HG02943 (cell line): Measurements from ENCODE around the gene SORBS2.
"Not testable (repeated sequence)": the region's sequence is repeated elsewhere in the genome, so short reads cannot be mapped to it uniquely, and the experiment has no call there.

Source experiments
- ATAC-seq: cut with Tn5 transposase; IDR thresholded peaks from one replicate; pipeline ENCODE4 v1.9.1; 2021; ENCODE audit warnings: mild to moderate bottlenecking, low read depth, moderate library complexity; ENCODE audit not compliant: unreplicated experiment

SORBS2 gene, protein sequence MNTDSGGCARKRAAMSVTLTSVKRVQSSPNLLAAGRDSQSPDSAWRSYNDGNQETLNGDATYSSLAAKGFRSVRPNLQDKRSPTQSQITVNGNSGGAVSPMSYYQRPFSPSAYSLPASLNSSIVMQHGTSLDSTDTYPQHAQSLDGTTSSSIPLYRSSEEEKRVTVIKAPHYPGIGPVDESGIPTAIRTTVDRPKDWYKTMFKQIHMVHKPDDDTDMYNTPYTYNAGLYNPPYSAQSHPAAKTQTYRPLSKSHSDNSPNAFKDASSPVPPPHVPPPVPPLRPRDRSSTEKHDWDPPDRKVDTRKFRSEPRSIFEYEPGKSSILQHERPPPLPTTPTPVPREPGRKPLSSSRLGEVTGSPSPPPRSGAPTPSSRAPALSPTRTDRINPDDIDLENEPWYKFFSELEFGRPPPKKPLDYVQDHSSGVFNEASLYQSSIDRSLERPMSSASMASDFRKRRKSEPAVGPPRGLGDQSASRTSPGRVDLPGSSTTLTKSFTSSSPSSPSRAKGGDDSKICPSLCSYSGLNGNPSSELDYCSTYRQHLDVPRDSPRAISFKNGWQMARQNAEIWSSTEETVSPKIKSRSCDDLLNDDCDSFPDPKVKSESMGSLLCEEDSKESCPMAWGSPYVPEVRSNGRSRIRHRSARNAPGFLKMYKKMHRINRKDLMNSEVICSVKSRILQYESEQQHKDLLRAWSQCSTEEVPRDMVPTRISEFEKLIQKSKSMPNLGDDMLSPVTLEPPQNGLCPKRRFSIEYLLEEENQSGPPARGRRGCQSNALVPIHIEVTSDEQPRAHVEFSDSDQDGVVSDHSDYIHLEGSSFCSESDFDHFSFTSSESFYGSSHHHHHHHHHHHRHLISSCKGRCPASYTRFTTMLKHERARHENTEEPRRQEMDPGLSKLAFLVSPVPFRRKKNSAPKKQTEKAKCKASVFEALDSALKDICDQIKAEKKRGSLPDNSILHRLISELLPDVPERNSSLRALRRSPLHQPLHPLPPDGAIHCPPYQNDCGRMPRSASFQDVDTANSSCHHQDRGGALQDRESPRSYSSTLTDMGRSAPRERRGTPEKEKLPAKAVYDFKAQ (N-terminal part only)

DNA sequence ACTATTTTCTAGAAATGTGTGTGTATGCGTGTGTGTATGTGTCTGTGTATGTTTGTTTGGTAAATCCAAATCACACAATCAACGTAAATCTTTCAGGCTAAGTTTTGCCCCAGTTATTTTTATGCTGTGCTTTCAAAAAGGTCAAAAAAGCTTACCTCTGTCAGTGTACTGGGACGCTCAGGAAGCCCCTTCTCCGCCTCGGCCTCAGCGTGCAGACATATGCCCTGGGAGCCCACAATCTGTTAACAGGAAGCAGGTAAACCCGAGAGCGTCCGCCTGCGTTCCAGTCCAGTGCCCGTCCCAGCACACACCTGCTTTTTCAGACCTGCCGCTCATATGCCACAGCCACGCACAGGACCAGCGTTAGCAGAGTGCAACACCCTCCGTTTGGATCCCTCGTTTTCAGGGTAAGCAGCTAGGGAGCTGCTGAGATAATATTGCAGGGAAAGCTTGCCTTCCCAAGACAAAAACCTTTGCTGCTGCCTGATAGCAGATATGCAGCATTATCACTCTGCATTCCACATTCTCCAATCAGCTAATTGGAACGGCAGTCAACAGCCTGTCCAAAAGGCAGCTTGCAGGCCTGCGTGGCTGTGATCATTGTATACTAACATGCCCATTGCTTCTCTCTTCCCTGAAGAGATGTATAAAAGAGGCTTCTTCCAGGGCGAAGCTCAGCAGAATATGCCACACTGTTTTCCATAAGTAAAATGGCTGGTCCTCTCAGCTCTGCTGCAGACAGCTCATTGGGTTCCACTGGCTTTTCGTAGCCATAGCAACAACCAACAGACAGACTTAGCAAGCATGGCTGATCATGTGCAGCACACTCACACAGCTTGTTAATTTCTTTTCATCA is at the start of gene SORBS2:
SORBS2 (minus strand) TSS at position 686 of the 856 bp plus-strand sequence. CDS start 121,623 bp downstream, outside the sequence.
- peak; percentile 90 for ATAC-seq

DNA sequence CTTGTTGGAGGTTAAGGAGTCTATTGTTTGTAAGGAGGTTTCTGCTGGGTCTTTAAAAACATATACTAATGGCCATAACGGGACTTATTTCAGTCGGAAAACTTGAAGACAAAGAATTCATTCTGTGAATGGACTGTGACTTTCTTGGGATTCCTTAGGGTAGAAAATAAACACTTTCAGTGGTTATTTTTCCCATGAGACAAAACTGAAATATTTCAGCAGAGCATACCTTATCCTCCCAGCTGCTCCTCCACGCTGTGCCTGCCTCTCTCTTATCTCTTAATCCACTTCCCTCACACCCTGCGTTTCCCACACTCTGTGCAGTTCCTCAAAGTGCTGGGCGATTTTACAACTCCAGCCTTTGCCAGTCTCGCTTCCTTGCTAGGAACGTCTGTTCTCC is 47.1 kb upstream of the SORBS2 start:
- no peak for ATAC-seq

DNA sequence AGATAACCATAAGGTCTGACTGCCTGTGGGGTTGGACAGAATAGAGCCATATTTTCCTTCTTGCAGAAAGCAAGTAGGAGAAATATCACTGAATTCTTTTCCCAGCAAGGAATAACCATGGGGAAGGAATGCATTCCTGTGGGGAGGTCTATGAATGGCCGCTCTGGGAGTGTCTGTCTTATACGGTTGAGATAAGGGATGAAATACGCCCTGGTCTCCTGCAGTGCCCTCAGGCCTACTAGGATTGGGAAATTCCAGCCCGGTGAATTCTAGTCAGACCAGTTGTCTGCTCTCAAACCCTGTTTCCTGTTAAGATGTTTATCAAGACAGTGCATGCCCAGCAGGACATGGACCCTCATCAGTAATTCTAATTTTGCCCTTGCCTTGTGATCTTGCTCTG is 45.6 kb upstream of the SORBS2 start:
- ATAC-seq = not testable (repeated sequence)

DNA sequence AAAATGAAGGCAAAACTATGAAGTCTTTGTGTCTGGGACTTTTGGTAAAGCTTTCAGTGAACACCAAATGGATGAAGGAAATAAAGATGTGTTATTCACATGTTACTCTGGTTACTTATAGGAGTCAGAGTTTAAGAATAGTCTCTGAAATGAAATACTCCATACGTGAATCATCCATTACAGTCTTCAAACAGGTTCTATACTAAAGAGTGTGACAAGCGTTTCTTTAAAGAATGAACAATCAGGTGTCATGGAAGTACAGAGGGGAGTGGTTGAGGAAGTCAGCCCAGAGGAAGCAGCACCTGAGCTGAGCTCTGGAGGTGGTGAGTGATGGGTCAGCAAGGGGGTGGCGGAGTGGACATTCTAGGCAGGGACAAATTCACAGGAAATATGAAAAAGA is 41.8 kb upstream of the SORBS2 start:
- no peak for ATAC-seq

DNA sequence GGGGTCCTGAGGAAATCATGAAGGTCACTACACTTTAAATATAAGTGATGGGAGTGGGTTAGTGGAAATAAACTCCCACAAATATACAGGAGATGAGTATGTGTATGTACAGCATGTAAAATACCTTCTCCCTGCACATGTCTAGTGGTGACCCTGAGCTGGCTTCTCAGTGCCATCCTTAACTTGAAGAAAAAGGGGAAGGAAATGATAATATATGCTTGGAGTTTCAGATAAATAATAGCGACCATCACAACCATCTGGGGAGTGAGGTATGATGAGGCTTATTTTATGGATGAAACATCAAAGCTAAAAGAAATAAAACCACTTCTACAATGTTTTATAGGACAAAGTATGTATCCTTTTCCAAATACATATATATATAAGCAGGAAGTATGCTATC is 41.0 kb upstream of the SORBS2 start:
- no peak for ATAC-seq

DNA sequence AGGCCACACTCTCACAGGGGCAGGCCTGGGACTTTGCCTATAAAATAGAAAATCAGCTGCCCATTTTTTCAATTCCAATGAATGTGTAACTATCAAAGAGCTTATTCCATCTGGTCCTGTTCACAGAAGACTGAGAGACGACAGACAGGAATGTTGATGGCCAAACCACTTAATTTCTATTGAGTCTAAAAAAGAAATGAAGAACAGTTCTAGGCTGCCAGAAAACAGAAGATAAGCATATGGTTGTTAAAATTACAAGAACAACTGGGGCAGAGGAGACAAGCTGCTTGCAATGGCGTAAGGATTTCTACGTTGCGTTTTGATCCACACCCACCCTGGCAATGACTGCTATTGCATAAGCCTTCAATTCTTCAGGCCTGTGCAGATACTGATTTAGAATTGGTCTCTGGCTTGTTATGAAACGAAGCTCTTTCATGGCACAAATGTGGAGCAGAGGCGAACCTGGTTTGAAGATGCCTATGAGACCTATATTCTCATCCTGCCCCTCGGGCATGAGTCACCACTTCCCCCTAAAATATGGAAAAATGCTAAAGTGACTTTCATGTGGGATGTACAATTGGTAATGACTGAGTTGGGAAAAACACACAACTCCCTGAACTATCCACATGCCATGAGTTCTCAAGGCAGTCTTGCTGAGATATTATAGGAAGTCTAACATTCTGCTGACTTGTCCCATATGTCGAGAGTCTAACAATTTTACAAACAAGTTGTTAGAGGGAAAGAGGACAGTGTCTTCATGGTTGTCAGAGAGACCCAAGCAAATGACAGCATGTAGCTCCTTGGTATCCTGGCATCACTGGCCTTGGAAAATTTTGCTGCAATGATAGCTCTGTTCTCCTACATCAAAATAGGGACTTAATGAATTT is 37.9 kb upstream of the SORBS2 start:
- ATAC-seq = no peak

DNA sequence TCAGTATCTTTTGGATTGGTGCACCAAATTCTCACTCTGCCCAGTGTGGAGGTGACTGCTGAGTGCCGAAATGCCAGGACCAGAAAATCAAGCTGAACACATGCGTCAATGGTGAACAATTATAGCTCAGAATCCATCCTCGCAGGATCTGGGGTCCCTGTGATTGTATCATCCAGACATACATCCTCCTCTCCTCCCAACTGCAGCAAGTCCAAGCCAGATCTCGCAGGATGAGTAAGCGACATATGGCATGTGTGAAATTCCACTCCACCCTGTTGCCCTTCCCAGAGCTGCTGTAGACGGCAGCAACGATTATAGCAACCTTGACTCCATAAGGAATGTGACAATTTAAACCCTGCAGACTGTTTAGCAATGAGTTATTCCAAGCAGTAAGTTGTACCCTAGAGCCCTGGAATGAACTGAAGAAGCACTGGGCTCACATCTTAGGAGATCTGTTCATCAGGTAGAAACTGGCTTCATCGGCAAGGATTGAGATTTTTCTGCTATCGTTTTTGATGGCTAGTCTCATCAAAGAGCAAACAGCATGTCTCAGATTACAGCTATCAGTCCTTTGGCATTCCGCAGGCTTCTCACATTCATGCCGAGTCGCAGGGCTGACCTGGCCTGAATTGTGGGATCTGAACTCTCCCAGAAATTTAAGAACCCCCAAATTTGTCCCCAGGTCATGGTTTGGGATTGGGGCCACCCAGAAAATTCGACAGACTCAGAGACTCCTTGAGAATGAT is 35.5 kb upstream of the SORBS2 start:
- no peak for ATAC-seq

DNA sequence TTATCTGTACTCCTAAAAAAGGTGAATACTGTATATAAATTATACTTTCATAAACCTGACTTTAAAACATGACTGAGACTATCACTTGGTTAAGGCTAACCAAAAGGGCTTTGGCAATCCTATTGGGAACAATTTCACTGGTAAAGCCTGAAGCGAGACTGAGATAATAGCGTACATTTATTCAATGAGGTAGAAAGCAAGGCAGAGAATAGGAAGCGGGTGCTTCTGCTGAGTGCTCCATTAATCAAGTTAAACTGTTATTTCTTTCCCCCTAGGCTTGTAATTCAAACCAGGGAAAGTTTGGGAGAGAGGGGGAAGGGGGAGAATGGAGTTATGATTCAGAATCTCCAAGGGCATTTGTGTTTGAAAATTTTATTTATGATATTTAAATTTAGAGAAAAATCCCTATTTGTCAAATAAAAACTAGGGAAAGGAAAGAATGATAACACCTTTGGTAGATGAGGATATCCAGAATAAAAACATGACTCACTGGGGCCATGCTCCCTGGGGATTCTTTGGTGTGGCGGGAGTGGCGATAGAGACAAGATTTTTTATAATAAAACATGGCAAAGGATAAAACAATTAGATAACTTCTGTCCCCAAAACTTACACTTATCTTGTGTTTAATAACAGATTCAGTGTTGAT is 34.6 kb upstream of the SORBS2 start:
- no peak for ATAC-seq

DNA sequence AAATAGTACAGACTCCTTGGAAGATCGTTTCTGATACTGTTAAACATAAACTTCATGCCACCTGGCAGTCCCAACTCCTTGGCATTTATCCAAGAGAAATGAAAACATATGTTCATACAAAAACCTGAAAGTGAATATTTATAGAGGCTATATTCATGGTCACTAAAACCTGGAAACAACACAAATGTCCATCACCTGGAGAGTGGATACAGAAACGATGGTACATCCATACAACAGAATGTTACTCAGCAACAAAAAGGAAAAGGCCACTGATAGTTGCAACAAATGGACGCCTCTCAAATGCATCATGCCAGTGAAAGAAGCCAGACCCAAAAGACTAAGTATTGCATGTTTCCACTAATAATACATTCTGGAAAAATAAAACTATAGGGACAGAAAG is 34.0 kb upstream of the SORBS2 start:
- ATAC-seq = no peak

DNA sequence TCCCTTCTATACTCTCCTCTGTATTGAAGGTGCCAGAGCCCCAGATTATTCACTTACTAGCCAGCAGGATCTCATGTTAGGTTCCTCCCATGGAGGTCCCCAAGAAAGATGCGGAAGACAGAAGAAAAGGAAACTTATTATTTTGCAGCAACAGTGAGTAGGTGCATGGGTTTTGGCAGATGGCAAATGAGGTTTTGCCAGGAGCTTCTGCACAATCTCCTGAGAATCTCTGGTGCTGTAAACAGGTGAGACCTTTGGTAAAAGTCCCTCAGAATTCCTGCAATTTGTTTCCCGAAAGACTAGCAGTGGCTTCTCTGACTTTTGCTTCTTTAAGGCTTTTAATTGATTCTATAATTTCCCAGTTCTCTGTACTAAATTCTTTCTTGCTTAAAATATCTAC is 29.5 kb upstream of the SORBS2 start:
- no peak for ATAC-seq

DNA sequence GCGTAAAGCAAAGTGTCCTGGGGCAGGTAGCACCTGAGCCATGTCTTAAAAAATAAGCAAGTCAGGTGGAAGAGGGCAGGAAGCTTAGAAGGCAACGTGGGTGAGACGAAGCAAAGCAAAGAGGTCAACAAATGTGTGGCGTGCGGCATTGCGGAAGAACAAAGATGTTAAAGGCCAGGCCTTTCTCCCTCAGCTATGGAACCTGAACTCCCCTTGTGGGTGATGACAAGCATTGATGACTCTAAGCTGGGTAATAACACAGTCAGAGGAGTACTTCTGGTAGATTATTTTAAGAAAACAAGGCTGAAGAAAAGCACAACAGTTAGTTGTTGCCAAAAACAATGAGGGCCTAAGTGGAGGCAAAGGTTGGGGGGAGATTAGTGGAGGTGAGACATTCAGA is 29.0 kb upstream of the SORBS2 start:
- ATAC-seq = no peak

DNA sequence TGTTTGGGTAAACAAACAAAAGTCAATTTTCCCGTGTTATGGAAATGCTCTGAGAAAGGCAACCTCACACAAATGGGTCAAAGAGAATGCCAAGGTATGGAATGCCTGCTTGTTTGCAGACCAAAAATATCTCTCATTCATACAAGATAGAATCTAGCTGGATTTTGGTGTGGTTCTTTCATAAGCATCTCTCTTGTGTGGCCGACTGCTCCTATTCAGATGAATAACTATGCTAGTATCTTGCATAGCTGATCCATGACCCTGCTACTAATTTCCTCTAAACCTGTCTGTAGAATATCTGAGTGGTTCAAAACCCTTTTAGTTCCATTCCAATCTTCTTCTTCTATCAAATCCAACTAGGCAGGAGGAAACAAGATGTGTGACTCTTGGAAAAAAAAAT is 28.2 kb upstream of the SORBS2 start:
- ATAC-seq = no peak

DNA sequence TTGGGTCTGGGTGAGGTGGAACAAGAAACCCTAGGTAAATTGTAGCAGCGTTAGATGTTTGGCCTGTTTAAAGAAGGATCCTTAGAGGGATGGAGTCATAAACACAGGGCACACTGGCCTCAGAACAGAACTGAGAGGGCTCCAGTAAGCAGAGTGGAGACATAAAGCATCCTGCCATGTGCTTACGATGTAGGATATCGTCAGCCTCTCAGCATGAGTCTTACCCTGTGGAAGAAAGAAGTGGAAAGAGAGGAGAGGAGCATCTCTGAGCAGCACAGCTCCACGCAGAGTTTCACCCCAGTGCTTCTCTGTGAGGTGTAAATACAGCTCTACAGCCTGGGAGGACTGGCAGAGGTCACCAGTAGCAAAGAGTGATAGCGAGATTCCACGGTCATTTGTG is 27.8 kb upstream of the SORBS2 start:
- ATAC-seq = no peak

DNA sequence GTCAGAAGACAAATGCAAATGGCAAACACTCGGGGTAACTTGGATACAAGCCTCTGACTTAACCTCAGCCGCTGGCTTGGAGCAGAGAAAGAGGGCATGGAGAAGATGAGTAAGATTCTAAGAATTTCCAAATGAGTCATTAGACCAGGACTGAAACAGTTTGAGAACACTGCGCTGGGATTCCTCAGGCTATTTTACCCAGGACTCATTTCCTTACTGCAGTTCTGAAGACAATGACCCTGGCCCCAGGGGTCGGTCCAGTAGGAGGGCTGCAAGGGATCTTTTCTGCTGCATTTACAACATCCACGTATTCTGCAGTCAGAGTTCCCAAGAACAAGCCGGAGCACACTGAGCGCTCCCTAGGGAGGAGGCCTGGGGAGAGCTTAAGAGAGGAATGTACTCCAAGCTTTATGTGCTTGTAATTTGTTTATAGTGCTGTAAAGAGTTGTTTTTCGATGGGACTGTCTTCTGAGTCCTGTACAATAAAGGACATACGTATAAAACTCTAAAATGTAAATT is 27.3 kb upstream of the SORBS2 start:
- no peak for ATAC-seq

DNA sequence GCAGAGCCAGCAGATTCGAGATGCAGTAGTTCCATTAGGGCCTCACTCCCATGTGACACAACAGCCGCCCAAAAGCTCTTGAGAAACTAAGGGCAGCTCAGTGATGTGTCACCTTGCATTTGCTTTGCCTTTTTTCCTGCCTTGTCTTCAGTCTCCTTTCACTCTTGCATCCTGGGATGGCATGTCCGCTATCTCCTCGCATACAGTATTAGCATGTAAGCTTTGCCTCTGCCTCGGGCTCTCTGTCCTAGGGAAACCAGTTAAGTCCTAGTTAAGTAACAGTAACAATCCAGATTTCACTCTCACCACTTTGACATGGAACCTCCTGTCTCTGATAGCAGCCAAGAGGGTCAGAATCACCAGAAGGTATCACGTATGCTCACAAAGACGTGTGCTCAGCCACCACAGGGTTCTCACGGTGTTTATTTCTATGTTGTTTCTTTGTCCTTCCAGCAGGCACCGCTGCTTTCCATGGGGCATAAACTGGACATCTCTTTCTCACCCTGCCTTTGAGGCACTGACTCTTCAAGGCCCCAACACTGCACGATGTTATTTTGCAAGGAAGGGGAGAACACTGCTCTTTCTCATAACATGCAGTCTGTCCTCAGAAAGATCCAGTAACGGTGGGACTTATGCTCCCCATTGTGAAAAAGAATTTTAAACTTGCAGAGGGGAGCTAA is 26.7 kb upstream of the SORBS2 start:
- ATAC-seq = no peak

DNA sequence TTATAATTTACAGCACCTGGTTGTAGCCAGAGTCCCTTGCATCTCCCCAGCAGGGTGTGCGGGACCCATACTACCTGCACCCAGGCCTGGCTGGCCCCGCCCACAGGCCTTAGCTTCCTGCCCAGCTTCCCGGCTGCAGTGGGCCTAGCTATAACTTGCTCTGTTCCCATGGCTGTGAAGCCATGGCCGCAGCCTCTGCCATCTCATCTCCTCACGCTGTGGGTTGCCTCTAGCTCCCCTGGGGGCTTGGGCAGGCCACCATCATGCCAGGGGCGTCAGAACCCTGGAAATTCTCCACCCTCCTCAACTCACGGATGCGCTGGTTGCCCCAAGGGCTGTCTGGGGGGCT is 26.1 kb upstream of the SORBS2 start:
- ATAC-seq = no peak

DNA sequence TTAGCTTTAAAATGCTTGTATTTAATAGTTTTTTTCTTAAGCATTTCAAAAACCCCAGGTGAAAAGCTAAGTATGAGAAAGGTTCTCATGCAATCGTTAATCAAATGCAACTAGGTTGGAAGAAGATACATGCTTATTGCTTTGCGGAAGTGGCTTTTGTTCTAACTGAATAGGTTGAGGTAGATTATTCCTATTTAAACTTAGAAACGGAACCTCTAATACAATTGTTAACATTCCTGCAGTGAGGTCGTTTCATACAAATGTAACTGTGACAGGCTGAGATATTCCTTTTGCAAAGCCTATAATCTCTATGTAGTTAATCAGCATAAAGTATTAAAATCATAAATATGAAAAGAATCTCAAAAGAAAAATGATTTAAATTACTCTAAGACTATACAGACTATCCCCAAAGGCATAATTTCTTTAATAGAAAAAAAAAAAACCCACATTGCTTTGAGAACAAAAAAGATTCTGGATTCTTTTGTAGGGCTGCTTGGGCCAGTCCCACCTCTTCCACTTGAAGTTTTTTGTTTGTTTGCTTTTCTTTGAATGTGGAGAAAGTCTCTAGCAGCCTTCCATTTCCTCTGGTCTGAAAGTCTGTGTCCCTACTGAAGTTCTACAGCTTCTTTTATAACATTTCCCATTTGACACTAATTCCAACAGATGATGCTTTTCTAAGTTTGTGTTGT is 25.6 kb upstream of the SORBS2 start:
- no peak for ATAC-seq
